Thyroid gland (tissue), 4 donors: Measurements from ENCODE around the gene CREBBP. TPM values are rescaled to one million over a fixed set of nuclear protein-coding genes. Genes with fewer than 3 reads are reported as not detected.

Experiments
- DNase-seq, 2 donors: peaks; one replicate each; pipeline ENCODE4 v3.0.0-alpha.2; 2019
- H3K27ac ChIP-seq, 3 donors: fragments of 200-600 bp; sonication (generic); 1 replicate in 2 of 3; 2 replicates in 1 of 3; pipeline ENCODE4 v1.5.1; 2016 to 2019; ENCODE audit warnings: mild to moderate bottlenecking in 1 of 3, moderate library complexity in 1 of 3
- H3K27me3 ChIP-seq: fragments of 200-600 bp; sonication (generic); one replicate; pipeline ENCODE4 v1.5.1; 2019
- H3K36me3 ChIP-seq, 2 donors: fragments of 200-600 bp; sonication (generic); one replicate each; pipeline ENCODE4 v1.5.1; 2016 to 2019
- H3K4me1 ChIP-seq, 2 donors: fragments of 200-600 bp; sonication (generic); one replicate each; pipeline ENCODE4 v1.5.1; 2017 to 2019
- H3K4me3 ChIP-seq, 3 donors: fragments of 200-600 bp; sonication (generic); replicated peaks in 1 of 3; 1 replicate in 2 of 3; 2 replicates in 1 of 3; pipeline ENCODE4 v1.5.1; 2016; ENCODE audit warnings: mild to moderate bottlenecking in 1 of 3
- H3K9me3 ChIP-seq: fragments of 200-600 bp; sonication (generic); one replicate; pipeline ENCODE4 v1.5.1; 2017
- POLR2A ChIP-seq, 2 donors: fragments of 450-650 bp; IDR thresholded peaks; one replicate each; pipeline ENCODE4 v1.6.1; 2017; ENCODE audit warnings: antibody characterized with exemption in 2 of 2, mild to moderate bottlenecking in 2 of 2, moderate library complexity in 1 of 2
- WGBS, 2 donors: methylation state at CpG; one replicate each; pipeline ENCODE4 v1.1.5; 2017; 5-methylcytosine and 5-hydroxymethylcytosine counted together
- intact Hi-C: fragments of 100-400 bp; cut with DNase I; formaldehyde crosslinking; loops from one replicate; pipeline ENCODE4 v1.15.1; 2023
- total RNA-seq, 4 donors: library from RNA; depleted of rRNA; stranded (reverse); fragments of >200 nt; gene quantifications; one replicate each; pipeline ENCODE4 v1.2.3, GENCODE V29; 2016
- TF ChIP-seq, protein P1 (sequence below), 6 experiments: fragments of 200-600 bp in 3 of 6; fragments of 450-650 bp in 3 of 6; sonication (generic) in 3 of 6; IDR thresholded peaks; one replicate each; pipeline ENCODE4 v1.5.1; 2016 to 2019; ENCODE audit warnings: antibody characterized with exemption in 6 of 6, mild to moderate bottlenecking in 2 of 6, inconsistent platforms in 1 of 6, moderate library complexity in 1 of 6

Gene CREBBP
- total RNA-seq, 4 donors from 2014 or later = 52.5 to 157 (median 75.9) TPM

DNA sequence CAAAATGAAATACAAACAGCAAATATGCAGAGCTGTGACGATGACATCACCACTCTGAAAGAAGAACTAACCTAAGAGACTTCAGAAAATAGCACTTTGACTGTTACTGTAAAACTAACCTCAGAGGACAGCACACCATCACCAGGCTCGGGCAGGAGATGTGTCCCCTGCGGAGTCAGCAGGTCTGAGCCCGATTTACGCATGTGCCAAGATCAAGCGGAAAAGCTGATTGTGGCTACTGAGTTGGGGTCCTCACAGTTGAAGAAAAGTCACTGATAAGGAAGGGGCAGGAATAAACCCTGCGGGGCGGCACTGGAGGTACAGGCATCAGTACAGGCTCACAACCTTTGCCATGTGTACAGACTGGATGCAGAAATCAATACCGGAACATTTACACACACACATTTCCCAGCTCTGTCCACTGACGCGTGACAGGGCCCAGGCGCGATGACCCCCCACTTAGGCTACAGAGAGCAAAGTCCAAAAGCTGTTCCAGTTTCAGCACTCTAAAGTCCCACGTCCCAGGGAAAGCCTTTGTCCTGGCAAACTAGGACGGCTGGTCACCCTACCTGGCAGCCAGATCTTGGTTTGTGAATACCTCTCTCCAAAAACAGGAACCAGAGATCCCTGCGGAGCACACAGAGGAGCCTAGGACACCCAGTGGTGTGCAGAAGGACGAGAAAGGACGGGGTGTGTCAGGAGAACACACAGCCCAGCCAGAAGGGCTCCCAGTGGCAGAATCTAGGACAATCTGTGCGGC, 184.7 kb downstream of the CREBBP start:
- H3K4me3 ChIP-seq = no peak overlapping the region
- WGBS, 2 donors = 87 to 88% methylated on average over 19 of the region's 19 CpGs
- no peaks in the 10 kb centered on the region for H3K9me3 ChIP-seq
- H3K27me3 ChIP-seq = no peaks in the 10 kb centered on the region
- TF ChIP-seq, protein P1, sequence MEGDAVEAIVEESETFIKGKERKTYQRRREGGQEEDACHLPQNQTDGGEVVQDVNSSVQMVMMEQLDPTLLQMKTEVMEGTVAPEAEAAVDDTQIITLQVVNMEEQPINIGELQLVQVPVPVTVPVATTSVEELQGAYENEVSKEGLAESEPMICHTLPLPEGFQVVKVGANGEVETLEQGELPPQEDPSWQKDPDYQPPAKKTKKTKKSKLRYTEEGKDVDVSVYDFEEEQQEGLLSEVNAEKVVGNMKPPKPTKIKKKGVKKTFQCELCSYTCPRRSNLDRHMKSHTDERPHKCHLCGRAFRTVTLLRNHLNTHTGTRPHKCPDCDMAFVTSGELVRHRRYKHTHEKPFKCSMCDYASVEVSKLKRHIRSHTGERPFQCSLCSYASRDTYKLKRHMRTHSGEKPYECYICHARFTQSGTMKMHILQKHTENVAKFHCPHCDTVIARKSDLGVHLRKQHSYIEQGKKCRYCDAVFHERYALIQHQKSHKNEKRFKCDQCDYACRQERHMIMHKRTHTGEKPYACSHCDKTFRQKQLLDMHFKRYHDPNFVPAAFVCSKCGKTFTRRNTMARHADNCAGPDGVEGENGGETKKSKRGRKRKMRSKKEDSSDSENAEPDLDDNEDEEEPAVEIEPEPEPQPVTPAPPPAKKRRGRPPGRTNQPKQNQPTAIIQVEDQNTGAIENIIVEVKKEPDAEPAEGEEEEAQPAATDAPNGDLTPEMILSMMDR (IDR thresholded peaks at IDR 0.05) = no peak
- no peak for TF ChIP-seq POLR2A (IDR thresholded peaks at IDR 0.05)
- intact Hi-C loops = loop anchor here (10.0 kb wide), 2 partner anchors 89 to 179 kb away; no protein-coding TSS in a partner anchor
- H3K36me3 ChIP-seq = no peaks in the 10 kb centered on the region
- H3K4me1 ChIP-seq = peaks cover 0 to 4% of the 10 kb centered on the region in 2 donors
- DNase-seq = no peak
- H3K27ac ChIP-seq = no peak overlapping the region

DNA sequence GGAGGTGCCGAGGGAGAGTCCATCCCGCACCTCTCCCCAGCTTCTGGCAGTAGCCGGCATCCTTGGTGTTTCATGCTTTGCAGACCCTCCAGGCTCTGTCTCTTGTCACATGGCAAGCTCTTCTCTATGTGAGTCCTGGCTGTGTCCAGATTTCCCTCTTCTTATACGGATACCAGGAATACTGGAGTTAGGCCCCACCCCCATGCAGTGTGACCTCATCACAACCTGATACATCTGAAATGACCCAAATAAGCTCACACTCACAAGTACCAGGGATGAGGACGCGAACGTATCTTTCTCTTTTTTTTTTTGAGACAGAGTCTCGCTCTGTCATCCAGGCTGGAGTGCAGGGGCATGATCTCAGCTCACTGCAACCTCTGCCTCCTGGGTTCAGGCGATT, 186.5 kb downstream of the CREBBP start:
- intact Hi-C loops = loop anchor here (10.0 kb wide), 2 partner anchors 91 to 181 kb away; no protein-coding TSS in a partner anchor
- WGBS, 2 donors = 89 to 91% methylated on average over 9 of the region's 9 CpGs

DNA sequence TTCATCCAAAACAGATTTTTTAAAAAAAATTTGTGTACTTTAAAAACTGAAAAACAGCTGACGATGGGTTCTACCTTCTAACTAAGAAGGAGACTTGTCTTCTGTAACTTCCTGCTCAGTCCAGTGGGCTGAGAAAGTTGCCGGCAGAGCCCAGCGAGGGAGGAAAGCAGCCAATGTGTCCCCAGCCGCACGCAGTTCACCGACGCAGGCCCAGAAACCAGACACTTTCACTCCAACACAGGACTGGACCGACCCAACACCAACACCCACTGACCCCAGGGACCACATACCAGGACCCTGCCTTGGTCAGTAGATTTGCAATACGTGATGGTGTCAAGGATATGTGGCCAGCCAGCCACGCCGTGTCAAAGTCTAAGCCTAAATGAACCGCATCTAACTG, 188.8 kb downstream of the CREBBP start:
- H3K4me3 ChIP-seq = no peak overlapping the region
- H3K36me3 ChIP-seq = peaks cover 0 to 5% of the 10 kb centered on the region in 2 donors
- 84 to 87% methylated on average over 12 of the region's 12 CpGs for WGBS, 2 donors
- no peak for DNase-seq
- no peak for TF ChIP-seq POLR2A (IDR thresholded peaks at IDR 0.05)
- TF ChIP-seq, protein P1 (IDR thresholded peaks at IDR 0.05) = no peak
- peaks cover 0 to 11% of the 10 kb centered on the region in 2 donors for H3K4me1 ChIP-seq
- intact Hi-C loops = loop anchor here (10.0 kb wide), 2 partner anchors 93 to 183 kb away; no protein-coding TSS in a partner anchor
- H3K27me3 ChIP-seq = no peaks in the 10 kb centered on the region
- no peaks in the 10 kb centered on the region for H3K9me3 ChIP-seq
- H3K27ac ChIP-seq = no peak overlapping the region

More for the DNA sequence above, 186.5 kb downstream of the CREBBP start:
- H3K27me3 ChIP-seq = no peaks in the 10 kb centered on the region
- TF ChIP-seq POLR2A (IDR thresholded peaks at IDR 0.05) = no peak
- TF ChIP-seq, protein P1 (IDR thresholded peaks at IDR 0.05) = no peak
- H3K4me3 ChIP-seq = no peak overlapping the region
- peaks cover 0 to 11% of the 10 kb centered on the region in 2 donors for H3K4me1 ChIP-seq
- H3K27ac ChIP-seq = no peak overlapping the region
- DNase-seq = no peak
- H3K9me3 ChIP-seq = no peaks in the 10 kb centered on the region
- H3K36me3 ChIP-seq = no peaks in the 10 kb centered on the region

DNA sequence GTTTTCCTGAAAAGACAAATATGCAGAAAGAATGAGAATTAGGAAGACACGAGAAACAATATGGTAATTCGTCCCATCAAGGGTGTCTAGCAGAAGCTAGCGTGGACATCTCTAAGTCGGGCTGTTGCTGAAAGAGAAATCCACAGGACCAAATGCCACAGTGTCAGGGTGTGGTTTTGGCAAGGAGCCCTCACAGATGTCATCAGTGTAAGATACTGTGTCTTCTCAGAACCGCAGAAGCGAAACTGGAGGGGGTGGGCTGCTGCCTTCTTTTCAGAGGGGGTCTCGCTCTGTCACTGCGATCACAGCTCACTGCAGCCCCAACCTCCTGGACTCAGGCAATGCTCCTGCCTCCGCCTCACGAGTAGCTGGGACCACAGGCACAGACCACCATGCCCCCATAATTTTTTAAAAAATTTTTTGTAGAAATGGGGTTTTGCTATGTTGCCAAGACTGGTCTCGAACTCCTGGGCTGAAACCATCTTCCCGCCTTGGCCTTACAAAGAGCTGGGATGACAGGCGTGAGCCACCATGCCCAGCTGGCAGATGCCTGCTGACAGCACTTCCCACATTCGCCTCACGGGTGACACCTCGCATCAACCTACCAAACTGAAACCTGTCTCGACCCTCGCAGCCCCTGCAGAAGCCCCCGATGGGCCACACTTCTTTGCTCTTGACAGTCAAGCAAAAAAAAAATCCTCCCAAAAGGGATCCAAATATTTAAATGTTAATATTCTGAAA, 189.4 kb downstream of the CREBBP start:
- intact Hi-C loops = loop anchor here (10.0 kb wide), 2 partner anchors 94 to 184 kb away; no protein-coding TSS in a partner anchor
- Histone ChIP-seq H3K4me1 (peaks cover 0 to 11% of the 10 kb centered on the region in 2 donors), H3K36me3 (peaks cover under 1 to 5% of the 10 kb centered on the region in 2 donors), H3K4me3 (peak overlapping the region in 1 of 3 donors; percentile 8), H3K27me3 (no peaks in the 10 kb centered on the region), H3K9me3 (no peaks in the 10 kb centered on the region), H3K27ac (peak overlapping the region in 2 of 3 donors; percentile 5 to 25)
- TF ChIP-seq POLR2A (IDR thresholded peaks at IDR 0.05) = no peak
- TF ChIP-seq, protein P1 (IDR thresholded peaks at IDR 0.05) = no peak
- 82 to 88% methylated on average over 19 of the region's 19 CpGs for WGBS, 2 donors
- no peak for DNase-seq
